ENCODE measurements around the gene XAF1.
"Not testable (repeated sequence)": the region's sequence is repeated elsewhere in the genome, so short reads cannot be mapped to it uniquely, and the experiment has no call there.

XAF1 gene

DNA sequence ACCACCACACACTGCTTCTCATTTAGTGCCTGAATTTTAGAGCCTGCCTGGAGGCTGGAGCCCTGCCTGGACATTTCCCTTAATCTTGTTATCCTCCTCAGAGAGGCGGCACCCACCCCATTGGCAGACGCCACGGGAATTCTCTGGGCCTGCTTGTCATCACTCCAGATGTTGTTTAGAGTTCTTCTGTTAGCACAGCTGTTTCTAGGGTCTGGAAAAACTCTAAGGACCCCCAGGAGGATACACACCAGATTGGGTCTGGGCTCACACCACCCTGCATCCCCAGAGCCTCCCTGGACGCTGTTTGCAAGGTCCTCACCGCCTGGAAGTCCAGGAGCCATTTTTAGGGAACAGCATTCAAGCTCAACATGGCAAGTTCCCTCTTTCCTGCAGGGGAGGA is 565 bp upstream of the XAF1 start:
- no peak for DNase-seq

DNA sequence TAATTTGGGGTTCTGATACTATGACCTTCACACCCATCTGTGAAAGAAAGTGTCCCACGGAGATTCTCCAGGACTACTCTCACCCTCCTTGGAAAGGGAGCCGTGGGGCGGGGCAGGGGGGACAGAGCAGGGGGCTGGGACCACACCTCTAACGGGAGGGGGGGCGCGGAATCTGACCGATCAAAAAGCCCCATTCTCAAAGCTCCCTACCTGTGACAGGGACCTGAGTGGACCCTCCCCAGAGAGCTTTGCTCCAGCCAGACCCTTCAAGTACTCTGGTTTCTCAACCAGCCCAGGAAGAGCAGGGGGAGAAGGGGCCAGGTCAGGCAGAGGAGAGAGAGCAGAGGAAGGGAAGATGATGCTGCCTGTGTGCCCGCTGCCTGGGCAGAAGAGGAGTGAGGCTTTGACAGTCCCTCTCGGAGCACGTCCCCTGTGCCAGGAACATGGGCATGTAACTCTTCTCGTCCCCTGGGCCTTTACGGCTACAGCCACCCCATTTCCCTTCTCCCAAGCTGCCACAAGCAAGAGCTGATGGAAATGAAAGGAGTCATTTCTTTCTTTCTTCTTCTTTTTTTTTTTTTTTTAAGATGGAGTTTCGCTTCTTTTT is 682 bp downstream of the XAF1 start:
- no peak for DNase-seq

DNA sequence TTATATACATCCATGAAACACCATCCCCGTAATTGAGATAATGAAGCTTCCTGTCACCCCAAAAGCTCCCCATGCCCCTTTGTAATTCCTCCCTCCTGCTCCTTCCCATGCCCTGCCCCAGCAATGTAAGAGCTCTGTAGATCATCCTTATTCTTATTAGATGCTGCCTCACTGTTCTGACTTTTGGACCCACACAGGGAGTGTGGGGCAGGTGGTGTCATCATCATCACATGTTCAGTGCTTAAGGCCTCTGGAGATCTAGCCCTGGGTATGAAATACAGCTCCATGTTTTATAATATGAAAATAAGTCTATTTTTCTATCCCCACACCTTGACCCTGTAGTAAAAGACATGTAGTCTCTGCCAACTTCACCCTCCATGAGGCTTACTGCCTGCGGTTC is 1.9 kb downstream of the XAF1 start:
- no peak for DNase-seq

DNA sequence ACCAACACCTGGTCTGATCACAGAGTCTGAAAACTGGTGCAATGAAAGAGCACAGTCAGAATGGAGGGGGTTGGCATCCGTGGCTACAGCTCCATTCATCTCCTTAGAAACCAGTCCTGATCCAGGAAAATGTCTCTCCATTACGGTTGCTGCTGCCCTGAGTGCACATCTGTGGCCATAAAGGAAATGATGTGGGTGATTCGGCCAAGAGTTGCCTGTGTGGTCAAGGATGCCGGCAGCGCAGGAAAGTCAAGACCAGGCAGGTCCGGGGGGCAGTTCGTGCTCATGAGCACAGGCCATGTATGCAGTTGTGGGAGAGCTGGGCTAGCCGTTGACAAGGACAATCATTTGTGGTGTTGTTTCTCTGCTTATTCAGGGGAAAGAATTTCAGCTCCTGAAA is 5.9 kb downstream of the XAF1 start:
- DNase-seq = no peak

DNA sequence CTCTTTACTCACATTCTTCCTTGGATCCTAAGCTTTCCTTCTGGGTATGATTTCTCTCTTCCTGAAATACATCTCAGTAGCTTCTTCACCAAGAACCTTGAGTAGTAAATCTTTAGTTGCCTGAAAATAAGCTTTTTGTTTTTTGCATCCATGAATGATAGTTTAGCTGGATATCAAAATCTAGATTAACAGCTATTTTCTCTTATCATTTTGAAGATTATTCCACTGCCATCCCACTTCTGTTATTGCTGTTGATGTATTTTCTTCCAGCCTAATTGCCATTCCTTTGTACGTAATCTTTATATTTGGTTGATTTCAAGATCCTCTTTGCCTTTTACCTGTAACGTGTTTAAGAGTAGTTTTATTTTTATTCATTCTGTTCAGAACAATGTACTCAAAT is 12.6 kb downstream of the XAF1 start:
- DNase-seq = no peak

DNA sequence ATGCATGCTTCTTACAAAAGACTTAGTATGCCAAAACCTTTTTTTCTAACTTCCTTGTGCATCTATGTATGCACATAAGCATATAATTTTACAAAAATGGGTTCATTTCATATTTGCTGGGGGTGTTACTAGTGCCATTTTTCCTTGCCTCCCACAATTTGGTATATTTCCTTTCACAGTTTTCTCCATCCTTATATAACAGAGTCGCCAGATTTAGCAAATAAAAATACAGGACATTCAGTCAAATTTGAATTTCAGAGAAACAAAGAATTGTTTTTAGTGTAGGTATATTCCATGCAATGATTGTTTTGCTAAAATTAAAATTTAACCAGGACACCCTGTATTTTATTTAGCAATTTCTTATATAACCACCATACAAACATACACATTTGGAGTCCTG is 16.2 kb downstream of the XAF1 start:
- DNase-seq = no peak

DNA sequence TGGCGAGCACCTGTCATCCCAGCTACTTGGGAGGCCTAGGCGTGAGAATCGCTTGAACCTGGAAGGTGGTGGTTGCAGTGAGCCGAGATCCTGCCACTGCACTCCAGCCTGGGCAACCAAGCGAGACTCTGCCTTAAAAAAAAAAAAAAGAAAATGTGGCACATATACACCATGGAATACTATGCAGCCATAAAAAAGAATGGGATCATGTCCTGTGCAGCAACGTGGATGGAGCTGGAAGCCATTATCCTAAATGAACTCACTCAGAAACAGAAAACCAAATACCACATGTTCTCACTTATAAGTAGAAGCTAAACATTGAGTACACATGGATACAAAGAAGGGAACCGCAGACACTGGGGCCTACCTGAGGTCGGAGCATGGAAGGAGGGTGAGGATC is 19.1 kb downstream of the XAF1 start:
- not testable (repeated sequence) for DNase-seq

DNA sequence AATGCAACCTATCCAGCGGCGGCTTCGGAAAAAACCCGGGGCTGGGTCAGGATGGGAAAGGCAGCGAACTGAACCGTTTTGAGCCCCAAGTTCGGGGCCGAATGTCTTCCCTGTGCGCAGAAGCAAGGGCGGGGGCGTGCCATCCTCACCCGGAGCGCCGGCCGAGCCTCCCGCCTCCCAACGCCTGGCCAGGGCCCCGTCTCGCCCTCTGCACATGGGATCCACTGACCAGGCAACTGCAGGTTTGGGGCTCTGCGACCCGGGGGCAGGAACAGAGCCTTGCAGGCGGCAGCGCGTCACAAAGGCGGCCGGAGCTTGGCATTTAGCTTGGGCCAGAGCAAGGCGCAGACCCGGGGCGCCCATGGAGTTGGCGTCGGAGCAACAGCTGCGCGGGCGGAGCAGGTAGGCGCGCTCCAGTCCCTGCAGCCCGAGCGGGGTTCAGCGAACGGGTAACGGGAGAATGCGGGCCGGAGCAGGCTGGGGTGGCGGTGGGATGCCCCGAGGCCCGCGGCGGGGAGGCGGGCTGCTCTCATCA is 20.1 kb downstream of the XAF1 start, which contains the start of gene FBXO39:
Gene FBXO39, plus strand, starts transcription at position 345 of the 535 bp plus-strand sequence. CDS start 3,654 bp downstream, outside the sequence.
- DNase-seq = no peak

DNA sequence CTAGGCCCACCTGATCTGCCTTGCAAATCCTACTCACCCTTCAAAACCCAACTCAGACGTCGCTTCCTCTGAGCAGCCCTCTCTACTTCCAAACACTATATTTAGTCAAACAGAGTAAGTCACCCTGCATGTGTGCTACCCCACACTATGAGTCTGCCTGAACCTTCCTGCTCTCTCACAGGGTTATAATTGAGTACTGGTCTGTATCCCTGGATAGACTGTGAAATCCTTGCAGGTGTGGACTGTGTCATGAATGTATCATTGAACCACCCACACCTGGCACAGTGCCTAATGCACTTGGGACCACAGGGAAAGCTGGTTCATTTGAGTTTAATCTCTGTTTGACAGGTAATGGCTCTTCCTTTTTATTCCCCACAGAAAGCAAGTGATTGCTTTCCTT is 23.6 kb downstream of the XAF1 start:
- DNase-seq = no peak

DNA sequence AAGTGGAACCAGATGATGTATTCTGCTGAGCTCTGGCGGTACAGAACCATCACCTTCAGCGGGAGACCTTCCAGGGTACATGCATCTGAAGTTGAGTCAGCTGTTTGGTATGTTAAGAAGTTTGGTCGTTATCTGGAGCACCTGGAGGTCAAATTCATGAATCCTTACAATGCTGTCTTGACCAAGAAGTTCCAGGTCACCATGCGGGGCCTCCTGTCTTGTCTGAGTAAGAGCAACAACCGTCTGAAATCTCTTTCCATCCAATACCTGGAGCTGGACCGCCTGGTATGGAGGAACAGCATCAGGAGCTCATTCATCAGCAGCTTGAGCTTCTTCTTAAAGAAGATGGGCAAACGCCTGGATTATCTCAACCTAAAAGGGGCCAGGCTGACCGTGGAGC is 24.2 kb downstream of the XAF1 start:
- no peak for DNase-seq

DNA sequence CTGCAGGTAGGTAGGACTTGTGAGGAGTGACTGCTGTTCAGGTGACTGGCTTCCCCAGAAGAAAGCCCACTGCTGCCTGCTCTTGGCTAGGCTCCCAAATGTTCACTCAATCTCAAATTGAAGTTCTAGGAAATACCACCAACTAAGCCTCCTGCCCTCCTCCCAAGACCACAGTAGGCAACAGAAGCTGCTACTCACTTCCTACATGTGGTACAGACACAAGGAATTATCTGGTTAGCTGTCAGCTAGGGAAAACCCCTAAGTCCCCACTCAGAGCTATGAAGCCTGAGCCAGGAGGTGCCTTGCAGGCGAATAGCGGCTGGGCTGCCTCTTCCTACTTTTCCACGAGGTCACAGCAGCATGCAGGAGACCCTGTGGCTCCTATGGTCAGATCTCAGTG is 25.0 kb downstream of the XAF1 start:
- no peak for DNase-seq

DNA sequence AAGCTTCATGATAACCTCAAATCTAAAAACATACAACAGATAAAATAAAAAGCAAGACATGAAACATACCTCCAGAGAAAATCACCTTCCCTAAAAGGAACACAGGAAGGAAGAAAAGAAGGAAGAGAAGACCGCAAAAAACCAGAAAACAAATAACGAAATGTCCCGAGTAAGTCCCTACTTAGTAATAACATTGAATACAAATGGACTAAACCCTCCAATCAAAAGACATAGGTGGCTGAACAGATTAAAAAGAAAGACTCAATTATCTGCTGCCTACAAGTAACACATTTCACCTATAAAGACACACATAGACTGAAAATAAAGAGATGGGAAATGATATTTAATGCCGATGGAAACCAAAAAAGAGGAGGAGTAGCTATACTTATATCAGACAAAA is 26.4 kb downstream of the XAF1 start:
- DNase-seq = no peak

DNA sequence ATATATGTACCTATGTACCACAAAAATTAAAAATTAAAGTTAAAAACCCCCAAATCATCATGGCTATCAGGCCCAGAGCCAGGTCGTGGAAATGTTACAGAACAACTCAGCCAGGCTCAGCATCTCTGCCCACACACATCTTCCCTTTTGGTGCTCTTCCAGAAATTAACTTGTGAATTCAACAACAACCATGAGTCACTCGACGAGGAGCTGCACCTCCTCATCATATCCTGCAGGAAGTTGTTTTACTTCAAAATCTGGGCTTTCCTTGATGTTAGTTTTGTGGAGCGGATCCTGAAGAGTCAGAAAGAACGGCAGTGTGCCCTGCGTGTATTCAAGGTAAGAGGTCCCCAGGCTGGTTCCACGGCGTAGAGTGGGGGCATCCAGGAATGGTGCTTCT is 30.8 kb downstream of the XAF1 start:
- DNase-seq = no peak

DNA sequence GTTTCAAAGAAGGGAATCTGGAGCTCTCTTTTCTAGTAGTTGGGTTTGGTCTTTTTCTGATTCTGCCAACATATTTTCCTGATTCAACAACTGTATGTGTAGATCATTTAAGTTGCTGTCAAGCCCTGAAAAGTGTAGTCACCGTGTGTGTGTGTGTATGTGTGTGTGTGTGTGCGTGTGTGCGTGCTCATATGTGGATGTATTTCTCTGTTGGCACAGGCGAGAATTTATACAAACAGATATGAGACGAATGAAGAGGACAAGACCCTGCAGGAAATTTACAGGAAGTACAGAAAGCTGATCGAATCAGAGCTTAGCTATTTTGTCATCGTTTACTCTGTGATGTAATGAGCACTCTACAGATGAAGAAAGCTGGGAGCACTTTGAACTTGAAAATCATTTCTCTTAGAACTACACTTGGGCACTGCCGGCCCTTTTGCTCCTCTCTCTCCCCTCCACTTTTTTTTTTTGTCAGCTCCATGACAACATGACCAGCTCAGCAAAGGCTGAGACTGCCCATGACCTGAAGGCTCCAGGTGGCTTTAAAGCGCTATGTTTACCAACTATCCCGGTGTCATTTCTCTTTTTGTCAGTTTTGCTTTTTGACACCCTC is 31.3 kb downstream of the XAF1 start:
- DNase-seq = no peak

DNA sequence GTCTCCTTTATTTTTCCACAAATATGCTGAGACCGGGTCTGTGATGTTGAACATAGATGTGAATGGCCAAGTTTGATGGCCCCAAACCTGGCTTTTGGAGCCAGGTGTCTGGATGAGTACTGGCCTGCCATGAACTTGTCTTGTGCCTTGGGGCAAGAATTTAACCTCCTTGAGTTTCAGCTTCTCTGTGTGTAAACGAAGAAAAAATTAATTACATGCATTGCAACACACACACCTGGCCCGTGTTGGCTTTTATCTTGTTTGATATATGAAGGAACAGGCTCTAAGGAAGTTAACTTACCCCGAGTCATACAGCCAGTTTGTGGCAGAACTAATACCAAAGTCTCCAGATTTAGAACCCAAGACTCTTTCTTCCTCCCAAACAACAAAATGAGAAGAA is 33.3 kb downstream of the XAF1 start:
- no peak for DNase-seq

DNA sequence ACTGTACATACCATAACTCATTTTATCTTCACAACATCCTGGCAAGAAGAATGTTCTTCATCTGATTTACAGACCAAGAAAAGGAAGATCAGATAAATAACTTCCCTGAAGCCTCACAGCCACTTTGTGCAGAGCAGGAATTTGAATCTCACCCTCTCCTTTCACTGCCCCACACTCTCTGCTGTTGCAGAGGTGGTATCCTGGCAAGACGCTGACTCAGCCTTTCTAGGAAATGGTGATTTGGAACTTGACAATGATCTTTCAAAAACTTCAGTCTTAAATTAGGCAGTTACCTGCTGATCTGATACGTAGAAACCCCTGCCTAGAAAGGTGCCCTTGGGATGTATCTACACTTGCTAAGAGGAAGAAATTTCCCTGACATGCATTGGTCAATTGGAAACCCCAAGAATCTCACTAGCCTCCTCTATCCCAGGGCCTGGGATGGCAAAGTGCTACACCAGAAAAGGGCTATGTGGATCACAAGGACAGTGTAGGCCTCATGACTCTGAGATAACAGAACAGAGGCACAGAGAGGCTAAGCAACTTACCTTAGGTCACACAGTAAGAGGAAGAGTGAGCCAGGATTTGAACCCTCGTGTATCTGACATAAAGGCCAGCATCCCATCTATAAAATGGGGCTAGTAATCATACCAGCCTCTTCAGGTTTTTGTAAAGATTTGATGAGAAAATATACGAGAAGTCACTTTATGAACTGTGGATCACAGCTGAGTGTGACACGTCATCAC is 38.1 kb downstream of the XAF1 start:
- no peak for DNase-seq

DNA sequence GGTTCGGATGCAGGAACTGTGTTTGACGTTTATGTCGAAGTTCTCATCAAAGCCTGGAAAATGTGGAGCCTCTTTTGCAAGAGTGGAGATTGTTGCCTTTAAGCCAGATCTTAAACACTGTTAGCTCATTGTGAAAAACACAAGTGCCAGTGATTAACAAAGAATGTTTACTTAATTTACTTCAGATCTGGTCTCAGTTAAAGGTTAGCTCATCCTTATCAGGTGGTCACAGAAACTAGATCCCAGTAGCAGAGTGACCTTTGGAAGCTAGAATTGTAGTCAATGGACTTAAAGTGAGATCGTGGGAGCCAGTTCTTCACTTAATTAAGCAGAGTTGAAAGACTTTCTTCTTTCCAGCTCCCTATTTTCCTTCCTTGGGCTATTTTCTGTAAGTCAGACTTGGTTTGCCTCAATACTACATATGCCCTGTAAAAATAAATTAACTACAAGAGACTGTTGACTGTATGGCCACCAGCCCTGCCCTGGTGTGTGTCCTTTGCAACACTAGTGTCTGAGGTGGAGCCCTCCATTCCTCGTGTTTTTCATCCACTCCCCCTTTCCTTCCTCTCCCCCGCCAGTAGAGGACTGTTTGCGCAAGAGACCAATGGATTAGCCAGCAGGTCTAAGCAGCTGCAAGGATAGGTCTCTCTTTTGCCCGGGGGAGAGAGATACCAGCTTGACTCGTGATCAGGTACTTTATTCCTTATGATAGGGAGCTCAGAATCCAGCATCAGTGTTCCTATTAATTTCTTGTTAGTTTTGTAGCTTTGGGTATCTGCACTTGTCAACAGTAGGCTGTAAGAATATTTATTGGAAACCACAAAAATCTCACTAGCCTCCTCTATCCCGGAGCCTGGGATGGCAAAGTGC is 40.4 kb downstream of the XAF1 start:
- no peak for DNase-seq

DNA sequence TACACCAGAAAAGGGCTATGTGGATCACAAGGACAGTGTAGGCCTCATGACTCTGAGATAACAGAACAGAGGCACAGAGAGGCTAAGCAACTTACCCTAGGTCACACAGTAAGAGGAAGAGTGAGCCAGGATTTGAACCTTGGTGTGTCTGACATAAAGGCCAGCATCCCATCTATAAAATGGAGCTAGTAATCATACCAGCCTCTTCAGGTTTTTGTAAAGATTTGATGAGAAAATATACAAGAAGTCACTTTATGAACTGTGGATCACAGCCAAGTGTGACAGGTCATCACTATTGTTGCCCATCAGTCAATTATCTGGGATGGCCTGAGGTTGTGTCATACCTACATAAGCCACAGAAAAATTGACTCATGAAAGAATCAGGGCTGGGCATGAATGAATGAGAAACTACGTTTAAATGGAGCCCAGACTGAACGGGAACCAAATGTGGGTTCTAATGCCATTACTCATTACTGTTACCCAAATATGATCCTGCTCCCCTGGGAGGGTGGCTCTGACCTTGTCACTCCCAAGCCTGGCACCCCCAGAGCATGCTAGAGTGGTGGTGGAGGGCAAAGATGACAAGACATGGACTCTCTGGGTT is 41.1 kb downstream of the XAF1 start:
- no peak for DNase-seq

DNA sequence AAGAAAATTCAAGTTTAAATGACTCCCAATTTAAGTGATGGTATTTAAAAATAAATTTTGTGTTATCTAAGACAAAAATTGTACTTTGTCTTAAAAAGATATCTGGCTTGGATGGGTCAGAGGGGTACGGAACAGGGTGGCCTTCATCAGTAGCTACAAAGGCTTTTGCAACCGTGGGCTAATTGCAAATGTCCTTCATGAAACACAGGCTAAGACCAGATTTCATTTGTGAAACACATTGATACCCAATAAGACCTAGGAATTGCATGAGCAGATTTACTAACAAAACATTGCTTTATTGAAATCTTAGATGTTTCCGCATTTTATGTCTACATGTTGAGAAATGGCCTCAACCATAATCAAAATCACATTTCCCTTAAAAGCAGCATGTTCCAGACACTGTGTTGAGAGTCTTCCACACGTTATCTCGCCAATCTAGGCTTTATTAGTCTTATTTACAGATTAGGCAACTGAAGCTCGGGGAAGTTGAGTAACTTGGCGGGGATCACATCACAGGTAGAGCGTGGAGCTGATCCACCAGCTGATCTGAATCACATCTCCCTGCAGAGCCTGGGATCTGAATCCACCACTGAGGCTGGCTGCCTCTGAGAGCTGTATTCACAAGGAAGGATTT is 42.0 kb downstream of the XAF1 start:
- no peak for DNase-seq

DNA sequence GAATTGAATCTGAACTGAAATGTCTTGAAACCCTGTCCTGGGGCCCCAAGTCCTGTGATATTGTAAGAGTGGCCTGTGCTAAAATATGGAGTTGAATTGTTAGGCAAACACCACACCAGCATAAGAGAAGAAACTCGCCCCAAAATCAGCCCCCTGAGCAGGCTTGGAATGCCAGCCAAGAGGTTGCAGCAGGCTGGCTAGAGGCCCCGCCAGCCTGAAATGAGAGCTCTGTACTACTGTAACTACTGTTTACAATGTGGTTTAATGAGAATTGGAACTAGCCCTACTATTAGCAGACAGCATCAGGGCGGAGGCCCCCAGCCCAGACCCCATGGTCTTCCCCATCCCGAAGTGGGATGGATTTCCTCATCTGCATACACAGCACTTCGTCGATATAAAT is 43.9 kb downstream of the XAF1 start:
- no peak for DNase-seq

DNA sequence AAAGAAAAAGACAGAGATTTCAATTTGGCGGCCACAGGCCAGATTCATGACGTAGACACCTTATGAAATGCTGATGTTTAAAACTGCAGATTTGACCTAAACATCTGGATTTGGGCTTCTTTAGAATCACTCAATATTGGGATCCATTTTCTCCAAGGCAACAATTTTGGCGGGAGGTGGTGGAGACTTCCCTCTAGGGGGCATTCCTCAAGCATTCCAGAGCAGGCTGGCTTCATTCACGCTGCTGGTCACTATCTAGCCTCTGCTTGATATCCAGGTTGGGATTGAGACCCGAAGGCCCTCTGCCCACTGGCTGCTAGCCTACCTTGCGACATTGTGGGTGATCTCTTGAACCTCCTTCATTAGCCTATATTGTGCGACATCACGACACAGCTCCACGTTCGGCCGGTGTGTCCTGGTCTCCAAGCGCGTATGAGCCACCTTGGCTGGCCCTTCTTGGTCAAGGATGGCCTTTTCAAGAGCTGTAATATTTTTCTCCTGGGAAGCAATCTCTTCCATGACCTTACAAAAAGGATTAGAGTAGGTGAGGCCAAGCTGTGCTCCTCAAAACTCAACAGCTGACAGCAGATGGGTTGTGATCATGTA is 44.7 kb downstream of the XAF1 start:
- DNase-seq = no peak

DNA sequence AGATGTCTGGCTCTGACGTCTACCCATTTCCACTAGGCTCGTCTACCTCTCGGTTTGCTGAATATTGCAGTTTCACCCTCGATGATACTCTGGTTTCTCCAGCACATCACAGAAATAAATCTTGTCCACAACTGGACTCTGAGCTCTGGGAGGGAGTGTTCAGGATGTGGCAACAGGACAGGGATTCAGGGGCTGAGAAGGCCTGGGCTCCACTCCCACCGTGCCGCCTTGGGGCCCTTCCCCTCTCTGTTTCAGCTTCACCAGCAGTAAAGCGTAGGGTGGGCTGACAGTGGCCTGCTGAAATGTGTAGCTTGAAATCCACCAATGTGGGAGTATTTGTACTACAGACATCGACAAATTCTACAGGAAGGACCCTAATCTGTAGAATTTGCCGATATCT is 55.7 kb downstream of the XAF1 start:
- DNase-seq = no peak
